K562 (cell line): Measurements from ENCODE around the gene DOK3. TPM values are rescaled to one million over a fixed set of nuclear protein-coding genes. Genes with fewer than 3 reads are reported as not detected.

Experiments used
- ARHGAP35 ChIP-seq: fragments of 450-650 bp; IDR thresholded peaks from 2 replicates; pipeline ENCODE4 v1.6.1; 2018; ENCODE audit not compliant: partially characterized antibody
- ATF7 ChIP-seq: fragments of 450-650 bp; IDR thresholded peaks from 2 replicates; pipeline ENCODE4 v1.7.1; 2014; ENCODE audit warnings: mild to moderate bottlenecking, moderate library complexity
- CBFA2T2 ChIP-seq: fragments of 450-650 bp; conservative IDR thresholded peaks from 2 replicates; pipeline ENCODE4 v1.6.1; 2017; ENCODE audit warnings: mild to moderate bottlenecking
- CEBPG ChIP-seq, 3 experiments: fragments of 200-800 bp in 1 of 3; sonication (Bioruptor generic) in 1 of 3; sonication (generic) in 1 of 3; formaldehyde crosslinking in 1 of 3; IDR thresholded peaks in 2 of 3; conservative IDR thresholded peaks in 1 of 3; 2 replicates each; pipeline versions ENCODE4 v1.6.1 to v1.8.0; 2016 to 2022; ENCODE audit warnings: missing compliant biosample characterization in 2 of 3, missing genetic modification characterization in 2 of 3, mild to moderate bottlenecking in 1 of 3, missing genetic modification reagents in 1 of 3
- CLOCK ChIP-seq: fragments of 250-450 bp; sonication (Bioruptor Pico); IDR thresholded peaks from 2 replicates; pipeline ENCODE4 v1.4.0; 2020; ENCODE audit warnings: mild to moderate bottlenecking, moderate library complexity, borderline replicate concordance
- DACH1 ChIP-seq: fragments of 450-650 bp; IDR thresholded peaks from 2 replicates; pipeline ENCODE4 v1.6.1; 2018; ENCODE audit not compliant: partially characterized antibody
- ELK3 ChIP-seq: fragments of 450-650 bp; formaldehyde crosslinking; IDR thresholded peaks from 2 replicates; pipeline ENCODE4 v1.4.0; 2020; ENCODE audit warnings: mild to moderate bottlenecking
- ESRRA ChIP-seq: fragments of 450-650 bp; IDR thresholded peaks from 2 replicates; pipeline ENCODE4 v1.6.1; 2014; ENCODE audit warnings: low read depth, mild to moderate bottlenecking, moderate library complexity, borderline replicate concordance
- HNRNPL ChIP-seq: fragments of 200-400 bp; formaldehyde crosslinking; IDR thresholded peaks from 2 replicates; pipeline ENCODE4 v1.6.1; 2017; ENCODE audit warnings: low read depth, mild to moderate bottlenecking, low read length
- IFI16 ChIP-seq: fragments of 250-450 bp; sonication (Bioruptor Pico); IDR thresholded peaks from 2 replicates; pipeline ENCODE4 v2.1.2; 2022; ENCODE audit warnings: mild to moderate bottlenecking, inconsistent platforms
- KAT2B ChIP-seq: IDR thresholded peaks from one replicate; pipeline ENCODE4 v1.6.1; 2012; ENCODE audit warnings: low read depth, mild to moderate bottlenecking, control low read depth, inconsistent platforms, low read length, moderate library complexity
- NR3C1 ChIP-seq: sonication (generic); formaldehyde crosslinking; IDR thresholded peaks from 2 replicates; pipeline ENCODE4 v1.8.1; 2022; ENCODE audit warnings: missing genetic modification reagents
- SMAD2 ChIP-seq: fragments of 150-350 bp; IDR thresholded peaks from 2 replicates; pipeline ENCODE4 v1.6.1; 2014; ENCODE audit warnings: low read depth, mild to moderate bottlenecking, low read length
- UBTF ChIP-seq, 2 experiments: IDR thresholded peaks; 2 replicates each; pipeline ENCODE4 v1.6.1; 2012; ENCODE audit warnings: improper control_type of control experiment in 2 of 2, low read depth in 2 of 2, low read length in 2 of 2, borderline replicate concordance in 1 of 2
- ZFP1 ChIP-seq: fragments of 450-650 bp; formaldehyde crosslinking; IDR thresholded peaks from 2 replicates; pipeline ENCODE4 v1.4.0; 2020; ENCODE audit warnings: mild to moderate bottlenecking, mixed read lengths
- ZNF217 ChIP-seq: sonication (generic); formaldehyde crosslinking; IDR thresholded peaks from 2 replicates; pipeline ENCODE4 v1.8.0; 2022; ENCODE audit warnings: mild to moderate bottlenecking, missing genetic modification reagents
- ZNF408 ChIP-seq: fragments of 250-450 bp; sonication (Bioruptor Pico); IDR thresholded peaks from 2 replicates; pipeline ENCODE4 v1.4.0; 2020; ENCODE audit warnings: low read depth, mild to moderate bottlenecking, moderate library complexity
- ZNF77 ChIP-seq: fragments of 250-450 bp; sonication (Bioruptor Pico); IDR thresholded peaks from 2 replicates; pipeline ENCODE4 v1.5.0; 2020
- polyA plus RNA-seq, 8 experiments: library from polyadenylated mRNA; depleted of rRNA in 4 of 8; stranded (reverse) in 5 of 8; unstranded in 3 of 8; fragments of >200 nt; fragmentation: Nextera tagmentation in 2 of 8; fragmentation: Illumina TruSeq in 1 of 8; extraction: Ambion mirVana in 2 of 8; extraction: Trizol in 1 of 8; gene quantifications; 2 replicates each; pipeline versions ENCODE4 v1.2.1 to v1.2.3, GENCODE V29; 2011 to 2014; ENCODE audit warnings: inconsistent platforms in 1 of 8, missing spikeins in 1 of 8
- total RNA-seq, 7 experiments: library from RNA; depleted of rRNA in 6 of 7; stranded (reverse); fragments of >200 nt in 6 of 7; fragmentation: Illumina TruSeq in 2 of 7; extraction: Trizol in 2 of 7; gene quantifications; 2 replicates each; pipeline versions ENCODE4 v1.2.1 to v1.2.3, GENCODE V29; 2011 to 2021; ENCODE audit warnings: low replicate concordance in 1 of 7
- TF ChIP-seq, protein P1 (sequence below): IDR thresholded peaks from 2 replicates; pipeline ENCODE4 v1.6.1; 2011; ENCODE audit not compliant: insufficient read length; ENCODE audit errors: extremely low read depth
- TF ChIP-seq, protein P2 (sequence below): fragments of 250-450 bp; sonication (Bioruptor Pico); IDR thresholded peaks from 2 replicates; pipeline ENCODE4 v1.8.0; 2022; ENCODE audit warnings: inconsistent platforms

Gene DOK3
- total and polyA plus RNA-seq, 9 of the 15 experiments (the other 6 are each of a cell fraction or from before 2014, with no cell fraction given), result 1.3 to 23.0 (median 8.0) TPM

- TF ChIP-seq CLOCK (CRISPR knock-in tag), result no peak
- no peak for TF ChIP-seq DACH1
- TF ChIP-seq, protein P1, sequence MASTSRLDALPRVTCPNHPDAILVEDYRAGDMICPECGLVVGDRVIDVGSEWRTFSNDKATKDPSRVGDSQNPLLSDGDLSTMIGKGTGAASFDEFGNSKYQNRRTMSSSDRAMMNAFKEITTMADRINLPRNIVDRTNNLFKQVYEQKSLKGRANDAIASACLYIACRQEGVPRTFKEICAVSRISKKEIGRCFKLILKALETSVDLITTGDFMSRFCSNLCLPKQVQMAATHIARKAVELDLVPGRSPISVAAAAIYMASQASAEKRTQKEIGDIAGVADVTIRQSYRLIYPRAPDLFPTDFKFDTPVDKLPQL, result no peak
- TF ChIP-seq ARHGAP35, result no peak
- TF ChIP-seq, protein P2, sequence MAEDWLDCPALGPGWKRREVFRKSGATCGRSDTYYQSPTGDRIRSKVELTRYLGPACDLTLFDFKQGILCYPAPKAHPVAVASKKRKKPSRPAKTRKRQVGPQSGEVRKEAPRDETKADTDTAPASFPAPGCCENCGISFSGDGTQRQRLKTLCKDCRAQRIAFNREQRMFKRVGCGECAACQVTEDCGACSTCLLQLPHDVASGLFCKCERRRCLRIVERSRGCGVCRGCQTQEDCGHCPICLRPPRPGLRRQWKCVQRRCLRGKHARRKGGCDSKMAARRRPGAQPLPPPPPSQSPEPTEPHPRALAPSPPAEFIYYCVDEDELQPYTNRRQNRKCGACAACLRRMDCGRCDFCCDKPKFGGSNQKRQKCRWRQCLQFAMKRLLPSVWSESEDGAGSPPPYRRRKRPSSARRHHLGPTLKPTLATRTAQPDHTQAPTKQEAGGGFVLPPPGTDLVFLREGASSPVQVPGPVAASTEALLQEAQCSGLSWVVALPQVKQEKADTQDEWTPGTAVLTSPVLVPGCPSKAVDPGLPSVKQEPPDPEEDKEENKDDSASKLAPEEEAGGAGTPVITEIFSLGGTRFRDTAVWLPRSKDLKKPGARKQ (CRISPR knock-in tag), result no peak
- peak; percentile 22 to 78; a peak in 2 of 4 replicates for TF ChIP-seq UBTF (IDR thresholded peaks at IDR 0.05; ENCODE audit: borderline replicate concordance in 1 of 2, low read depth in 2 of 2, low read length in 2 of 2)
- TF ChIP-seq ZNF77 (CRISPR knock-in tag), result no peak
- no peak for TF ChIP-seq ZNF408 (CRISPR knock-in tag)
- TF ChIP-seq CEBPG (CRISPR knock-in tag; IDR thresholded peaks at IDR 0.05), result peak; percentile 34; the same call in 1 of the 2 replicates
- no peak for TF ChIP-seq CEBPG (tag; conservative IDR thresholded peaks at IDR 0.05 in 1 of 2, IDR thresholded peaks at IDR 0.05 in 1 of 2)
- TF ChIP-seq SMAD2, result no peak
- TF ChIP-seq ZNF217, result no peak
- peak; percentile 29; the same call in 1 of the 2 replicates for TF ChIP-seq ATF7
- no peak for TF ChIP-seq ESRRA
- TF ChIP-seq HNRNPL, result 0 out of 2 replicates have a peak, but pooled peaks have one; percentile 0
- no peak for TF ChIP-seq CBFA2T2
- TF ChIP-seq ZFP1 (CRISPR knock-in tag), result no peak
- TF ChIP-seq NR3C1 (CRISPR knock-in tag), result no peak
- no peak for TF ChIP-seq ELK3
- no peak for TF ChIP-seq IFI16
- TF ChIP-seq KAT2B, result no peak
Measured at GRCh38 chr5:177496727-177497291, 12.8 kb downstream of the DOK3 start (continued).
